Osteocyte (in vitro differentiated cells): ENCODE measurements around the gene FAM185A. TPM values are rescaled to one million over a fixed set of nuclear protein-coding genes. Genes with fewer than 3 reads are reported as not detected.

Source experiments
- DNase-seq: peaks from one replicate; pipeline ENCODE4 v3.0.0; 2021; ENCODE audit warnings: mixed read lengths; ENCODE audit not compliant: unreplicated experiment; ENCODE audit errors: extremely low spot score
- H3K27ac Mint-ChIP-seq: one replicate; pipeline ENCODE4 v1.8.0; 2021; ENCODE audit warnings: mild to moderate bottlenecking, mixed read lengths; ENCODE audit not compliant: unreplicated experiment
- H3K27me3 Mint-ChIP-seq: one replicate; pipeline ENCODE4 v1.8.0; 2021; ENCODE audit warnings: mixed read lengths; ENCODE audit not compliant: unreplicated experiment
- H3K36me3 Mint-ChIP-seq: one replicate; pipeline ENCODE4 v1.8.0; 2021; ENCODE audit warnings: mixed read lengths; ENCODE audit not compliant: unreplicated experiment
- H3K4me1 Mint-ChIP-seq: one replicate; pipeline ENCODE4 v1.8.0; 2021; ENCODE audit warnings: mixed read lengths; ENCODE audit not compliant: unreplicated experiment
- H3K4me3 Mint-ChIP-seq: one replicate; pipeline ENCODE4 v1.8.0; 2021; ENCODE audit warnings: mild to moderate bottlenecking, moderate library complexity, mixed read lengths; ENCODE audit not compliant: unreplicated experiment
- H3K9me3 Mint-ChIP-seq: one replicate; pipeline ENCODE4 v1.8.0; 2021; ENCODE audit warnings: mixed read lengths; ENCODE audit not compliant: unreplicated experiment
- CTCF ChIP-seq: fragments of 200-600 bp; sonication (generic); IDR thresholded peaks from 2 replicates; pipeline ENCODE4 v1.5.0; 2021; ENCODE audit warnings: antibody characterized with exemption, mild to moderate bottlenecking, moderate library complexity
- total RNA-seq: library from RNA; stranded (reverse); gene quantifications from 2 replicates; pipeline ENCODE4 v1.2.1, GENCODE V29; 2021

FAM185A gene
- total RNA-seq, 1 donor from 2014 or later: 7.8 TPM

GRCh38 chr7:102849079-102849478 lies 100.3 kb downstream of the FAM185A start:
- Mint-ChIP-seq H3K27me3 (no peaks in the 10 kb centered on the region), H3K4me3 (no peak overlapping the region), H3K36me3 (peaks cover 10% of the 10 kb centered on the region), H3K27ac (no peak overlapping the region), H3K9me3 (peaks cover 12% of the 10 kb centered on the region), H3K4me1 (no peaks in the 10 kb centered on the region)
- DNase-seq: no peak
- no peak for TF ChIP-seq CTCF

DNA sequence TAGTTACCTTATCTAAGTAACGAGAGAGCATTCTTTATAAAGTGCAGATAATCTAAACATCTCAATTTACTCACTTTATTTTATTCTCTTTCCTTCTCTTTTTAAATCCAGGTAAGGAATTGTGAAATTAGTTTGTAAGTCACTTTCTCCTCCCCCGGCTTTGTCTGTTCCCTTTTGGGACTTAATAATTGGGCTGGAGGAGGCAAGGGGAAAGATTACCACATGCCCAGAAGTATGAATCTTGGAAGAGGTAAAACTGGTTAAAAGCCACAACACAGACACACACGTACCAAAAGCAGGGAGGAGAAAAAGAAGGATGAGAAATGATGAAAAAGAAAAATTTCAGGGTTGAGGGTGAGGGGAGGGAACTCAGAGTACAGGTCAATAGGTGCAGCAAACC lies 100.7 kb downstream of the FAM185A start:
- H3K27ac Mint-ChIP-seq: no peak overlapping the region
- H3K4me3 Mint-ChIP-seq: no peak overlapping the region
- H3K4me1 Mint-ChIP-seq: no peaks in the 10 kb centered on the region
- H3K27me3 Mint-ChIP-seq: no peaks in the 10 kb centered on the region
- no peak for TF ChIP-seq CTCF
- H3K36me3 Mint-ChIP-seq: peaks cover 10% of the 10 kb centered on the region
- DNase-seq: no peak
- peaks cover 12% of the 10 kb centered on the region for H3K9me3 Mint-ChIP-seq

- H3K27me3 Mint-ChIP-seq: no peaks in the 10 kb centered on the region
- H3K9me3 Mint-ChIP-seq: peaks cover 12% of the 10 kb centered on the region
- H3K27ac Mint-ChIP-seq: no peak overlapping the region
- TF ChIP-seq CTCF: no peak
- peaks cover 10% of the 10 kb centered on the region for H3K36me3 Mint-ChIP-seq
- H3K4me1 Mint-ChIP-seq: peaks cover 23% of the 10 kb centered on the region
- DNase-seq: no peak
- H3K4me3 Mint-ChIP-seq: no peak overlapping the region
These were observed 107.2 kb downstream of the FAM185A start for GRCh38 chr7:102856036-102856435.

Other genes starting within 250 kb of the FAM185A start
- gene RASA4B, start 231.2 kb upstream of the FAM185A start, total RNA-seq: 7.4 and 11.7 TPM in 2 replicates
- 7.9 and 11.0 TPM in 2 replicates for gene UPK3BL2, start 205.3 kb upstream of the FAM185A start, total RNA-seq
- not detected in 2 replicates for gene SPDYE2, start 197.8 kb upstream of the FAM185A start, total RNA-seq
- 24.1 and 27.1 TPM in 2 replicates for gene POLR2J3, start 176.4 kb upstream of the FAM185A start, total RNA-seq
- 26.1 and 27.0 TPM in 2 replicates for gene RASA4, start 132.2 kb upstream of the FAM185A start, total RNA-seq
- gene UPK3BL1, start 106.2 kb upstream of the FAM185A start, total RNA-seq: 16.4 and 20.6 TPM in 2 replicates
- not detected in 2 replicates for gene SPDYE2B, start 98.7 kb upstream of the FAM185A start, total RNA-seq
- gene POLR2J2, start 77.3 kb upstream of the FAM185A start, total RNA-seq: 6.5 and 6.7 TPM in 2 replicates
- 12.4 and 12.5 TPM in 2 replicates for gene LRRC17, start 164.0 kb downstream of the FAM185A start, total RNA-seq